Gastroesophageal sphincter (tissue), 4 donors: ENCODE results near the gene DNAJC1. TPM values are rescaled to one million over a fixed set of nuclear protein-coding genes. Genes with fewer than 3 reads are reported as not detected.

Experiments
- ATAC-seq: fragments of 150-250 bp; one replicate; pipeline ENCODE4 v1.9.1; 2016; ENCODE audit warnings: mild to moderate bottlenecking, moderate library complexity
- H3K27ac ChIP-seq, 4 donors: fragments of 200-600 bp; sonication (generic) in 3 of 4; 1 replicate in 3 of 4; 2 replicates in 1 of 4; pipeline ENCODE4 v1.5.1; 2016 to 2019
- H3K27me3 ChIP-seq: fragments of 200-600 bp; sonication (generic); one replicate; pipeline ENCODE4 v1.5.1; 2019
- H3K36me3 ChIP-seq, 2 donors: fragments of 200-600 bp; sonication (generic); one replicate each; pipeline ENCODE4 v1.5.1; 2019; ENCODE audit warnings: control low read depth in 1 of 2
- H3K4me1 ChIP-seq, 3 donors: fragments of 200-600 bp; sonication (generic); 1 replicate in 2 of 3; 2 replicates in 1 of 3; pipeline ENCODE4 v1.5.1; 2016 to 2019; ENCODE audit warnings: control low read depth in 2 of 3
- H3K4me3 ChIP-seq, 2 donors: fragments of 200-600 bp; sonication (generic); one replicate each; pipeline ENCODE4 v1.5.1; 2019; ENCODE audit warnings: mild to moderate bottlenecking in 1 of 2, moderate library complexity in 1 of 2
- H3K9me3 ChIP-seq, 3 donors: fragments of 200-600 bp; sonication (generic); one replicate each; pipeline ENCODE4 v1.5.1; 2017 to 2019; ENCODE audit warnings: control low read depth in 2 of 3
- CTCF ChIP-seq, 4 experiments: fragments of 200-600 bp in 2 of 4; fragments of 450-650 bp in 2 of 4; sonication (generic) in 1 of 4; IDR thresholded peaks; one replicate each; pipeline ENCODE4 v1.5.1; 2017 to 2019; ENCODE audit warnings: antibody characterized with exemption in 4 of 4, mild to moderate bottlenecking in 2 of 4, moderate library complexity in 2 of 4
- EP300 ChIP-seq: sonication (generic); formaldehyde crosslinking; IDR thresholded peaks from one replicate; pipeline ENCODE4 v1.6.1; 2017; ENCODE audit warnings: antibody characterized with exemption, mild to moderate bottlenecking
- POLR2A ChIP-seq, 2 donors: fragments of 450-650 bp; IDR thresholded peaks; one replicate each; pipeline ENCODE4 v1.6.1; 2017; ENCODE audit warnings: antibody characterized with exemption in 2 of 2, mild to moderate bottlenecking in 2 of 2, moderate library complexity in 1 of 2
- POLR2AphosphoS5 ChIP-seq: sonication (generic); formaldehyde crosslinking; IDR thresholded peaks from one replicate; pipeline ENCODE4 v1.6.1; 2017; ENCODE audit warnings: antibody characterized with exemption
- WGBS, 2 donors: methylation state at CpG; one replicate each; pipeline ENCODE4 v1.1.5; 2018; ENCODE audit warnings: low coverage in 1 of 2; 5-methylcytosine and 5-hydroxymethylcytosine counted together
- total RNA-seq, 4 donors: library from RNA; depleted of rRNA; stranded (reverse); fragments of >200 nt; gene quantifications; one replicate each; pipeline ENCODE4 v1.1.0, GENCODE V29; 2016

Gene DNAJC1
- total RNA-seq, 4 donors from 2014 or later = 40.8 to 87.0 (median 65.4) TPM

GRCh38 chr10:21760332-21760731, 243.2 kb downstream of the DNAJC1 start:
- TF ChIP-seq EP300 (no peak), POLR2A (IDR thresholded peaks at IDR 0.05) (no peak), POLR2AphosphoS5 (no peak), CTCF (IDR thresholded peaks at IDR 0.05) (no peak)
- no peak overlapping the region for H3K4me3 ChIP-seq
- H3K27me3 ChIP-seq = no peaks in the 10 kb centered on the region
- 94 to 100% methylated on average over 2 of the region's 2 CpGs for WGBS, 2 donors
- H3K27ac ChIP-seq = no peak overlapping the region
- no peaks in the 10 kb centered on the region for H3K4me1 ChIP-seq
- peaks cover 0 to 40% of the 10 kb centered on the region in 2 donors for H3K36me3 ChIP-seq
- H3K9me3 ChIP-seq = no peaks in the 10 kb centered on the region
- ATAC-seq = no peak

GRCh38 chr10:21759232-21759631, 244.3 kb downstream of the DNAJC1 start:
- H3K27me3 ChIP-seq = no peaks in the 10 kb centered on the region
- H3K4me1 ChIP-seq = no peaks in the 10 kb centered on the region
- no peak overlapping the region for H3K27ac ChIP-seq
- no peaks in the 10 kb centered on the region for H3K9me3 ChIP-seq
- WGBS, 2 donors = 77 to 97% methylated on average over 11 to 14 of the region's 21 CpGs
- peaks cover 0 to 51% of the 10 kb centered on the region in 2 donors for H3K36me3 ChIP-seq
- H3K4me3 ChIP-seq = no peak overlapping the region
- no peak for TF ChIP-seq EP300
- ATAC-seq = no peak

GRCh38 chr10:21758696-21759095, 244.8 kb downstream of the DNAJC1 start:
- no peak for TF ChIP-seq CTCF (IDR thresholded peaks at IDR 0.05)
- no peak for TF ChIP-seq EP300
- TF ChIP-seq POLR2A (IDR thresholded peaks at IDR 0.05) = no peak
- TF ChIP-seq POLR2AphosphoS5 = no peak
- no peak for ATAC-seq
- no peaks in the 10 kb centered on the region for H3K4me1 ChIP-seq
- no peaks in the 10 kb centered on the region for H3K27me3 ChIP-seq
- no peak overlapping the region for H3K27ac ChIP-seq
- no peak overlapping the region for H3K4me3 ChIP-seq
- WGBS, 2 donors = 96 to 100% methylated on average over 2 of the region's 7 CpGs
- H3K9me3 ChIP-seq = no peaks in the 10 kb centered on the region
- peaks cover 0 to 57% of the 10 kb centered on the region in 2 donors for H3K36me3 ChIP-seq

GRCh38 chr10:21758239-21758638, 245.3 kb downstream of the DNAJC1 start:
- peaks cover 0 to 57% of the 10 kb centered on the region in 2 donors for H3K36me3 ChIP-seq
- WGBS, 2 donors = 95% methylated on average over 4 of the region's 14 CpGs; no CpG with 5 or more reads in 1 of the 2 donors
- no peak overlapping the region for H3K27ac ChIP-seq

GRCh38 chr10:21757185-21757901, 246.2 kb downstream of the DNAJC1 start:
- Histone ChIP-seq H3K27ac (no peak overlapping the region), H3K27me3 (no peaks in the 10 kb centered on the region), H3K4me1 (no peaks in the 10 kb centered on the region), H3K4me3 (no peak overlapping the region), H3K9me3 (no peaks in the 10 kb centered on the region), H3K36me3 (peaks cover 0 to 57% of the 10 kb centered on the region in 2 donors)
- TF ChIP-seq CTCF (IDR thresholded peaks at IDR 0.05) (no peak), POLR2A (IDR thresholded peaks at IDR 0.05) (no peak), POLR2AphosphoS5 (no peak), EP300 (no peak)
- no CpG with 5 or more reads among the region's 8 CpGs for WGBS, 2 donors
- no peak for ATAC-seq

More at GRCh38 chr10:21758239-21758638, 245.3 kb downstream of the DNAJC1 start:
- no peaks in the 10 kb centered on the region for H3K9me3 ChIP-seq
- no peak for ATAC-seq
- no peaks in the 10 kb centered on the region for H3K27me3 ChIP-seq
- no peak for TF ChIP-seq CTCF (IDR thresholded peaks at IDR 0.05)
- no peak for TF ChIP-seq POLR2AphosphoS5
- no peak for TF ChIP-seq POLR2A (IDR thresholded peaks at IDR 0.05)
- no peak for TF ChIP-seq EP300
- no peaks in the 10 kb centered on the region for H3K4me1 ChIP-seq
- H3K4me3 ChIP-seq = no peak overlapping the region
